Vagina (tissue), 2 donors: ENCODE results near the gene WDR70. TPM values are rescaled to one million over a fixed set of nuclear protein-coding genes. Genes with fewer than 3 reads are reported as not detected.

Experiments used
- DNase-seq, 2 donors: peaks; one replicate each; pipeline ENCODE4 v3.0.0-alpha.2; 2017; ENCODE audit errors: extremely low spot score in 2 of 2
- H3K27ac ChIP-seq: fragments of 200-600 bp; sonication (generic); one replicate; pipeline ENCODE4 v1.5.1; 2019
- H3K27me3 ChIP-seq: fragments of 200-600 bp; sonication (generic); one replicate; pipeline ENCODE4 v1.5.1; 2019
- H3K36me3 ChIP-seq, 2 donors: fragments of 200-600 bp; sonication (generic); one replicate each; pipeline ENCODE4 v1.5.1; 2017 to 2019
- H3K4me1 ChIP-seq: fragments of 200-600 bp; sonication (generic); one replicate; pipeline ENCODE4 v1.5.1; 2019
- H3K4me3 ChIP-seq, 2 donors: fragments of 200-600 bp; sonication (generic); 1 replicate in 1 of 2; 2 replicates in 1 of 2; pipeline ENCODE4 v1.5.1; 2016 to 2019
- H3K9me3 ChIP-seq: fragments of 200-600 bp; sonication (generic); one replicate; pipeline ENCODE4 v1.5.1; 2019
- POLR2A ChIP-seq, 2 donors: fragments of 450-650 bp; IDR thresholded peaks; one replicate each; pipeline ENCODE4 v1.6.1; 2017; ENCODE audit warnings: antibody characterized with exemption in 2 of 2, mild to moderate bottlenecking in 2 of 2, moderate library complexity in 2 of 2
- POLR2AphosphoS5 ChIP-seq, 2 donors: sonication (generic); formaldehyde crosslinking; IDR thresholded peaks; one replicate each; pipeline ENCODE4 v1.9.0; 2017; ENCODE audit warnings: antibody characterized with exemption in 2 of 2, mild to moderate bottlenecking in 2 of 2, low read depth in 1 of 2; ENCODE audit not compliant: insufficient read depth in 1 of 2
- intact Hi-C: fragments of 100-400 bp; cut with DNase I; formaldehyde crosslinking; loops from one replicate; pipeline ENCODE4 v1.15.1; 2023
- total RNA-seq: library from RNA; depleted of rRNA; stranded (reverse); fragments of >200 nt; gene quantifications from one replicate; pipeline ENCODE4 v1.2.3, GENCODE V29; 2016
- TF ChIP-seq, protein P1 (sequence below), 3 experiments: fragments of 450-650 bp in 2 of 3; fragments of 200-600 bp in 1 of 3; sonication (generic) in 1 of 3; IDR thresholded peaks; one replicate each; pipeline ENCODE4 v1.5.1; 2017 to 2019; ENCODE audit warnings: antibody characterized with exemption in 3 of 3, mild to moderate bottlenecking in 2 of 3, moderate library complexity in 2 of 3

The WDR70 gene
- total RNA-seq, 1 donor from 2014 or later, result 31.4 TPM

DNA sequence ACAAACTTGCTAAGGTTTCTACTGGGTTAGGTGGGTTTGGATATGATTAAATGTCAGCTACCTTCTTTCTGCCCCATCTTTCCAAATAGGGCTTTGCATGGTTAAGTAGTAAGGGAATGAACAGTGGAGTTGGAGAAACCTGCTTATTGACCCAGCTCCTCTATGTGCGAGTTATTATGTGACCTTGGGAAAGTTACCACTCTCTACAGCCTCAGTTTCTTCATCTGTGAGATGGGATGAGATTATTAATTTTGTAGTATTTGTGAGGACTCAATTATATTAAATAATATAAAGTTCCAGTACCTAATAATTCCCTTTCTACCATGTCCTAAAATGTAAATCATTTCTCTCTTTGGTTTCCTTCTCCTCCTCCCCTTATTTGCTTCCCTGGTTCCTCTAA, 337.3 kb downstream of the WDR70 start:
- intact Hi-C loops, result no loop called here
- no peak overlapping the region for H3K27ac ChIP-seq

DNA sequence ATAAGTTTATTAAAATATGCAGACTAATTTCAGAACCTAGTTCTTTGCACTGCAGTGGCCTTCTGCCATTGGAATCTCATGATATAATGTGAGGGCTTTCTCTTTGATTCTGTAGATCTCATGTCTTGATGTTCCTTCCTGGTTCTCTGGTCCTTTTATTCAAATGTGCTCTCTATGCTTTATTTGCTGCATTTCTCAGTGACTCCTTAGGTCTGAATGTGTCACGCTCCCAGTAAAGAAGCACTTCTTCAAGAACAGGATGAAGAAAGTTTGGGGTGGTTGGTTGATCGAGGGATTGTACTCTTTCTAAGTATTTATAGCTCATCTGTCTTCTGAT, 338.1 kb downstream of the WDR70 start:
- no peak for DNase-seq
- peaks cover 12% of the 10 kb centered on the region for H3K4me1 ChIP-seq
- intact Hi-C loops, result no loop called here
- TF ChIP-seq, protein P1, sequence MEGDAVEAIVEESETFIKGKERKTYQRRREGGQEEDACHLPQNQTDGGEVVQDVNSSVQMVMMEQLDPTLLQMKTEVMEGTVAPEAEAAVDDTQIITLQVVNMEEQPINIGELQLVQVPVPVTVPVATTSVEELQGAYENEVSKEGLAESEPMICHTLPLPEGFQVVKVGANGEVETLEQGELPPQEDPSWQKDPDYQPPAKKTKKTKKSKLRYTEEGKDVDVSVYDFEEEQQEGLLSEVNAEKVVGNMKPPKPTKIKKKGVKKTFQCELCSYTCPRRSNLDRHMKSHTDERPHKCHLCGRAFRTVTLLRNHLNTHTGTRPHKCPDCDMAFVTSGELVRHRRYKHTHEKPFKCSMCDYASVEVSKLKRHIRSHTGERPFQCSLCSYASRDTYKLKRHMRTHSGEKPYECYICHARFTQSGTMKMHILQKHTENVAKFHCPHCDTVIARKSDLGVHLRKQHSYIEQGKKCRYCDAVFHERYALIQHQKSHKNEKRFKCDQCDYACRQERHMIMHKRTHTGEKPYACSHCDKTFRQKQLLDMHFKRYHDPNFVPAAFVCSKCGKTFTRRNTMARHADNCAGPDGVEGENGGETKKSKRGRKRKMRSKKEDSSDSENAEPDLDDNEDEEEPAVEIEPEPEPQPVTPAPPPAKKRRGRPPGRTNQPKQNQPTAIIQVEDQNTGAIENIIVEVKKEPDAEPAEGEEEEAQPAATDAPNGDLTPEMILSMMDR (IDR thresholded peaks at IDR 0.05), result no peak
- TF ChIP-seq POLR2A (IDR thresholded peaks at IDR 0.05) (no peak), POLR2AphosphoS5 (IDR thresholded peaks at IDR 0.05; ENCODE audit: insufficient read depth in 1 of 2, low read depth in 1 of 2) (no peak)
- no peak overlapping the region for H3K4me3 ChIP-seq
- H3K27ac ChIP-seq, result no peak overlapping the region
- H3K9me3 ChIP-seq, result no peaks in the 10 kb centered on the region
- no peaks in the 10 kb centered on the region for H3K36me3 ChIP-seq
- H3K27me3 ChIP-seq, result no peaks in the 10 kb centered on the region

More for the DNA sequence above, 337.3 kb downstream of the WDR70 start:
- TF ChIP-seq, protein P1 (IDR thresholded peaks at IDR 0.05), result no peak
- TF ChIP-seq POLR2AphosphoS5 (IDR thresholded peaks at IDR 0.05; ENCODE audit: insufficient read depth in 1 of 2, low read depth in 1 of 2), result no peak
- no peak for TF ChIP-seq POLR2A (IDR thresholded peaks at IDR 0.05)
- DNase-seq, result no peak
- Histone ChIP-seq H3K36me3 (no peaks in the 10 kb centered on the region), H3K4me1 (peaks cover 12% of the 10 kb centered on the region), H3K9me3 (no peaks in the 10 kb centered on the region), H3K4me3 (no peak overlapping the region), H3K27me3 (no peaks in the 10 kb centered on the region)

DNA sequence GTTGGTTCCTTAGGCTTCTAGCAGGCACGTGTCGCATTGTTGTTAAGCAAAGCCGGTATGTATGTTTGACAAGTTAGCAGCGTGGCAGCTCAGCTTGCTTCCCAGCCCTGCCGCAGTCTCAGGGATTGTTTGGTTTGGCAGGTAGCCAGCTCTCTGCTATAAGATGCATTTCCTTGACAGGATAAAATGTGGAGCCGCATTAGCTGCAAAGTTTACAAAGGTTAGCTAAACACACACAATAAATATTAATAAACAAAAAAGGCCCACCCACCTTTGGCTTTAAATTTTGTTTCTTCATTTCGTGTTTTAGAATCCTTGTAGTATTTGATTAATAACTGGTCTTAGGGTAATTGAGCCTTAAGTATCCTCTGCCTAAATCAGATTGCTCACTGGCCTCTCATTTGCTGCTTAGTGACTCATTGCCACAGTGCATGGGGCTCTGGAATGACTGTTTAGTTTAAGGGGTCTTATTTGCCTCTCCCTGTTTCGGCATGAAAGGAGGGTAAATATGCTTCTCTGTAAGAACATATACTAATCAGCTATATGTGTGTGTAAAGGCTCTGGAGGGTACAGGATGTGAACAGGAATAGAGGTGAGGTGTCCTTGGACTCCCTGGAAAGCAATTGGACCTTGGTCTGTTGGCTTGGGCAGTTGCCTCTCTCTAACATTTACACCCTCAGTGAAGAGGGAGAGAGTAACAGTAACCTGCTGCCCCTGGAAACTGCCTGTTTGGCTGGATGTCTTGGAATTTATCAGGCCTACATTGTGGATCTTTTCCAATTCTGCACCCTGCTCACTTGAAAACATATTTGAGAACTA, 338.7 kb downstream of the WDR70 start:
- H3K36me3 ChIP-seq, result no peaks in the 10 kb centered on the region
- no peak overlapping the region for H3K4me3 ChIP-seq
- no peak for DNase-seq
- intact Hi-C loops, result no loop called here
- peaks cover 12% of the 10 kb centered on the region for H3K4me1 ChIP-seq
- no peak overlapping the region for H3K27ac ChIP-seq
- no peaks in the 10 kb centered on the region for H3K9me3 ChIP-seq
- TF ChIP-seq, protein P1 (IDR thresholded peaks at IDR 0.05), result no peak
- TF ChIP-seq POLR2AphosphoS5 (IDR thresholded peaks at IDR 0.05; ENCODE audit: insufficient read depth in 1 of 2, low read depth in 1 of 2), result no peak
- no peak for TF ChIP-seq POLR2A (IDR thresholded peaks at IDR 0.05)
- no peaks in the 10 kb centered on the region for H3K27me3 ChIP-seq

GRCh38 chr5:37720550-37720952, 341.4 kb downstream of the WDR70 start:
- Histone ChIP-seq H3K27ac (no peak overlapping the region), H3K4me3 (no peak overlapping the region), H3K36me3 (no peaks in the 10 kb centered on the region), H3K4me1 (peaks cover 12% of the 10 kb centered on the region), H3K27me3 (no peaks in the 10 kb centered on the region), H3K9me3 (no peaks in the 10 kb centered on the region)
- TF ChIP-seq POLR2AphosphoS5 (IDR thresholded peaks at IDR 0.05; ENCODE audit: insufficient read depth in 1 of 2, low read depth in 1 of 2) (no peak), POLR2A (IDR thresholded peaks at IDR 0.05) (no peak)
- TF ChIP-seq, protein P1 (IDR thresholded peaks at IDR 0.05), result no peak
- intact Hi-C loops, result no loop called here
- no peak for DNase-seq

GRCh38 chr5:37721447-37721871, 342.3 kb downstream of the WDR70 start:
- H3K4me1 ChIP-seq, result peaks cover 12% of the 10 kb centered on the region

More at GRCh38 chr5:37721447-37721871, 342.3 kb downstream of the WDR70 start:
- DNase-seq, result no peak
- no peaks in the 10 kb centered on the region for H3K27me3 ChIP-seq
- no peak overlapping the region for H3K27ac ChIP-seq
- no peak overlapping the region for H3K4me3 ChIP-seq
- TF ChIP-seq, protein P1 (IDR thresholded peaks at IDR 0.05), result no peak
- TF ChIP-seq POLR2A (IDR thresholded peaks at IDR 0.05) (no peak), POLR2AphosphoS5 (IDR thresholded peaks at IDR 0.05; ENCODE audit: insufficient read depth in 1 of 2, low read depth in 1 of 2) (no peak)
- peaks cover 0 to 3% of the 10 kb centered on the region in 2 donors for H3K36me3 ChIP-seq
- intact Hi-C loops, result no loop called here
- no peaks in the 10 kb centered on the region for H3K9me3 ChIP-seq
